H1 (cell line): Measurements from ENCODE around the gene P2RX1. TPM values are rescaled to one million over a fixed set of nuclear protein-coding genes. Genes with fewer than 3 reads are reported as not detected.

Experiments used
- CTCF ChIA-PET: fragments of 300-600 bp; sonication (Branson Sonifier 250); formaldehyde crosslinking; loops from one replicate; lab custom pipeline; 2021; ENCODE audit not compliant: partially characterized antibody; lab: Charles Lee
- POLR2A ChIA-PET: fragments of 300-600 bp; sonication (Branson Sonifier 250); formaldehyde crosslinking; loops from one replicate; lab custom pipeline; 2021; ENCODE audit warnings: inconsistent platforms; ENCODE audit not compliant: partially characterized antibody; lab: Charles Lee
- DNase-seq, 2 experiments: peaks; one replicate each; pipeline versions ENCODE4 v3.0.0 to v3.0.0-alpha.2; 2010 to 2022; ENCODE audit warnings: low spot score in 2 of 2, low read depth in 1 of 2, mixed read lengths in 1 of 2
- FAIRE-seq: peaks from 2 replicates; lab custom pipeline; 2011; peaks lifted over from hg19 to GRCh38; lab: Jason Lieb, UNC
- H2AFZ ChIP-seq: 2 replicates; pipeline ENCODE4 v1.8.1; 2012; ENCODE audit warnings: low read length, inconsistent platforms
- H2AK5ac ChIP-seq: 2 replicates; pipeline ENCODE4 v1.6.1; 2013; ENCODE audit warnings: low read depth, low read length
- H2BK120ac ChIP-seq: replicated peaks from 2 replicates; pipeline ENCODE3; 2013; ENCODE audit warnings: low read depth, low read length, inconsistent platforms
- H2BK12ac ChIP-seq: 2 replicates; pipeline ENCODE4 v1.6.1; 2013; ENCODE audit warnings: low read depth, low read length
- H2BK15ac ChIP-seq: 2 replicates; pipeline ENCODE4 v1.6.1; 2013; ENCODE audit warnings: low read length
- H2BK20ac ChIP-seq: 2 replicates; pipeline ENCODE4 v1.6.1; 2013; ENCODE audit warnings: low read length
- H2BK5ac ChIP-seq: 2 replicates; pipeline ENCODE4 v1.6.1; 2013; ENCODE audit warnings: low read depth, low read length
- H3K14ac ChIP-seq: 2 replicates; pipeline ENCODE4 v1.6.1; 2013; ENCODE audit warnings: inconsistent platforms; ENCODE audit not compliant: insufficient read length
- H3K18ac ChIP-seq: 2 replicates; pipeline ENCODE4 v1.6.1; 2013; ENCODE audit warnings: low read length; ENCODE audit errors: extremely low read depth
- H3K23ac ChIP-seq: 2 replicates; pipeline ENCODE4 v1.6.1; 2013; ENCODE audit warnings: inconsistent platforms; ENCODE audit not compliant: insufficient read length
- H3K23me2 ChIP-seq: 2 replicates; pipeline ENCODE4 v1.6.1; 2013; ENCODE audit warnings: low read depth, low read length
- H3K27ac ChIP-seq: 2 replicates; pipeline ENCODE4 v1.6.1; 2011; ENCODE audit warnings: low read depth, low read length, inconsistent platforms
- H3K27me3 ChIP-seq, 4 experiments: replicated peaks in 1 of 4; 1 replicate in 1 of 4; 2 replicates in 3 of 4; pipeline versions ENCODE4 v1.6.1 to v1.8.1; 2011 to 2013; ENCODE audit warnings: low read length in 3 of 4, mild to moderate bottlenecking in 3 of 4, inconsistent platforms in 2 of 4, mixed read lengths in 2 of 4, moderate library complexity in 1 of 4; ENCODE audit not compliant: control insufficient read depth in 3 of 4, insufficient read depth in 3 of 4; ENCODE audit errors: extremely low read depth in 1 of 4
- H3K36me3 ChIP-seq, 4 experiments: 2 replicates each; pipeline versions ENCODE4 v1.6.1 to v1.8.1; 2011 to 2013; ENCODE audit warnings: mild to moderate bottlenecking in 4 of 4, low read length in 3 of 4, moderate library complexity in 2 of 4, control low read depth in 1 of 4, inconsistent platforms in 1 of 4; ENCODE audit not compliant: insufficient read depth in 4 of 4, control insufficient read depth in 2 of 4
- H3K4ac ChIP-seq: replicated peaks from 2 replicates; pipeline ENCODE3; 2013; ENCODE audit warnings: low read length, low read depth, mixed read lengths, inconsistent platforms; ENCODE audit not compliant: insufficient read length
- H3K4me1 ChIP-seq, 4 experiments: replicated peaks in 1 of 4; 1 replicate in 1 of 4; 2 replicates in 3 of 4; pipeline versions ENCODE4 v1.6.1 to v1.8.1; 2011 to 2013; ENCODE audit warnings: low read length in 3 of 4, inconsistent platforms in 2 of 4, mixed read lengths in 1 of 4; ENCODE audit not compliant: insufficient read depth in 4 of 4, control insufficient read depth in 3 of 4
- H3K4me2 ChIP-seq, 2 experiments: 2 replicates each; pipeline versions ENCODE4 v1.6.1 to v1.8.1; 2011 to 2013; ENCODE audit warnings: low read depth in 2 of 2, low read length in 2 of 2, control low read depth in 1 of 2, inconsistent platforms in 1 of 2, mild to moderate bottlenecking in 1 of 2; ENCODE audit not compliant: insufficient read depth in 1 of 2
- H3K4me3 ChIP-seq, 4 experiments: fragments of 200-600, 300-600 bp in 1 of 4; sonication (generic), shearing (Covaris generic), sonication (Bioruptor Twin) in 1 of 4; 2 replicates each; pipeline versions ENCODE4 v1.5.1 to v1.8.1; 2011 to 2016; ENCODE audit warnings: low read length in 4 of 4, low read depth in 3 of 4, control low read depth in 2 of 4, inconsistent platforms in 2 of 4, mild to moderate bottlenecking in 2 of 4, mixed read lengths in 1 of 4, moderate library complexity in 1 of 4; ENCODE audit not compliant: insufficient read depth in 2 of 4; ENCODE audit errors: extremely low read depth in 1 of 4
- H3K56ac ChIP-seq: replicated peaks from 2 replicates; pipeline ENCODE3; 2013; ENCODE audit warnings: low read depth, mild to moderate bottlenecking, mixed read lengths, low read length, inconsistent platforms; ENCODE audit not compliant: insufficient read length
- H3K79me1 ChIP-seq: 2 replicates; pipeline ENCODE4 v1.6.1; 2013; ENCODE audit warnings: low read depth, low read length, control low read depth
- H3K79me2 ChIP-seq, 2 experiments: 2 replicates each; pipeline versions ENCODE4 v1.6.1 to v1.8.1; 2012 to 2013; ENCODE audit warnings: low read length in 2 of 2, mild to moderate bottlenecking in 2 of 2, inconsistent platforms in 1 of 2; ENCODE audit not compliant: insufficient read depth in 2 of 2, control insufficient read depth in 1 of 2
- H3K9ac ChIP-seq, 4 experiments: replicated peaks in 1 of 4; 1 replicate in 1 of 4; 2 replicates in 3 of 4; pipeline versions ENCODE4 v1.6.1 to v1.8.1; 2011 to 2013; ENCODE audit warnings: low read depth in 3 of 4, low read length in 3 of 4, control low read depth in 2 of 4, mild to moderate bottlenecking in 2 of 4, moderate library complexity in 2 of 4, inconsistent platforms in 1 of 4; ENCODE audit errors: extremely low read depth in 1 of 4
- H3K9me3 ChIP-seq, 2 experiments: 2 replicates each; pipeline versions ENCODE4 v1.6.1 to v1.8.1; 2012 to 2013; ENCODE audit warnings: mild to moderate bottlenecking in 2 of 2, moderate library complexity in 2 of 2, control low read depth in 1 of 2, inconsistent platforms in 1 of 2, low read depth in 1 of 2, low read length in 1 of 2, mixed read lengths in 1 of 2; ENCODE audit not compliant: insufficient read depth in 2 of 2
- H4K20me1 ChIP-seq, 2 experiments: replicated peaks in 1 of 2; 2 replicates each; pipeline versions ENCODE3 to v1.8.1; 2011 to 2013; ENCODE audit warnings: inconsistent platforms in 2 of 2, low read length in 2 of 2, mild to moderate bottlenecking in 1 of 2; ENCODE audit not compliant: insufficient read depth in 2 of 2, control insufficient read depth in 1 of 2
- H4K5ac ChIP-seq: 2 replicates; pipeline ENCODE4 v1.6.1; 2013; ENCODE audit warnings: low read length, low read depth, mixed read lengths, inconsistent platforms; ENCODE audit not compliant: insufficient read length
- H4K8ac ChIP-seq: 2 replicates; pipeline ENCODE4 v1.8.0; 2013; ENCODE audit warnings: mild to moderate bottlenecking, moderate library complexity, low read length, inconsistent platforms; ENCODE audit not compliant: insufficient read depth; ENCODE audit errors: extremely low read depth
- H4K91ac ChIP-seq: replicated peaks from 2 replicates; pipeline ENCODE3; 2013; ENCODE audit warnings: low read length, mixed read lengths, inconsistent platforms; ENCODE audit not compliant: insufficient read length
- FOSL1 ChIP-seq: IDR thresholded peaks from 2 replicates; pipeline ENCODE4 v1.6.1; 2011; ENCODE audit warnings: mild to moderate bottlenecking, low read depth, low read length, moderate library complexity; ENCODE audit not compliant: insufficient read depth
- SAP30 ChIP-seq: fragments of 300-600 bp; sonication (generic); IDR thresholded peaks from 2 replicates; pipeline ENCODE4 v1.7.1; 2012; ENCODE audit warnings: low read length, moderate library complexity, mild to moderate bottlenecking, inconsistent platforms; ENCODE audit not compliant: insufficient read depth, insufficient replicate concordance
- WGBS, 2 experiments: shearing (Covaris generic) in 1 of 2; methylation state at CpG; one replicate each; pipeline versions ENCODE4 v1.1.6 to v1.1.7; 2013 to 2015; ENCODE audit warnings: low lambda C conversion rate in 2 of 2, mixed read lengths in 2 of 2, inconsistent platforms in 1 of 2, low coverage in 1 of 2, missing lambda C conversion rate in 1 of 2; ENCODE audit not compliant: insufficient replicate concordance in 2 of 2, insufficient coverage in 1 of 2, insufficient read length in 1 of 2; ENCODE audit errors: extremely low coverage in 1 of 2, missing lambda C conversion rate in 1 of 2; 5-methylcytosine and 5-hydroxymethylcytosine counted together
- polyA plus RNA-seq, 7 experiments: library from polyadenylated mRNA; depleted of rRNA in 3 of 7; stranded (reverse) in 5 of 7; unstranded in 2 of 7; fragments of >200 nt in 5 of 7; fragments of 200-250 nt in 2 of 7; gene quantifications; 1 replicate in 5 of 7; 2 replicates in 1 of 7; 4 replicates in 1 of 7; pipeline versions ENCODE4 v1.2.1 to v1.2.3, GENCODE V29; 2011 to 2013; ENCODE audit warnings: missing spikeins in 2 of 7, mixed read lengths in 2 of 7
- total RNA-seq: library from RNA; stranded (reverse); fragmentation: NEBNext Ultra II Directional; extraction: Animal tissue kit (Norgen Biotek cat#: 25700); gene quantifications from 2 replicates; pipeline ENCODE4 v1.2.1, GENCODE V29; 2021
- TF ChIP-seq, protein P1 (sequence below): IDR thresholded peaks from 2 replicates; pipeline ENCODE4 v1.6.1; 2011; ENCODE audit warnings: low read length, improper control_type of control experiment

Gene P2RX1
- total and polyA plus RNA-seq, 2 of the 8 experiments (the other 6 are each of a cell fraction or from before 2014, with no cell fraction given) = 0.45 to 1.1 TPM

- H3K4me2 ChIP-seq = peak overlapping the region; percentile 77 to 90
- peaks cover 6 to 34% (median 24%) of the 10 kb centered on the region in 4 experiments for H3K4me1 ChIP-seq
- no peak overlapping the region; the same call in 1 of the 2 replicates for H2BK5ac ChIP-seq
- no peak overlapping the region; the same call in 1 of the 2 replicates for H2BK15ac ChIP-seq
- ChIA-PET CTCF (interaction anchor here (0.7 to 2.9 kb wide), 2 partner anchors 18 to 47 kb away, joined by 3 to 13 read pairs; partner anchors contain the start of gene NCBP3), POLR2A (interaction anchor here (0.6 to 1.2 kb wide), 3 partner anchors 27 to 221 kb away, joined by 3 read pairs; no protein-coding TSS in a partner anchor)
- H3K4me3 ChIP-seq = peak overlapping the region; percentile 52 to 82 (median 63)
- no peak overlapping the region for H3K14ac ChIP-seq
- peak overlapping the region; percentile 48 for H3K18ac ChIP-seq
- H3K27me3 ChIP-seq = peaks cover 0 to 6% (median 1%) of the 10 kb centered on the region in 4 experiments; a peak in 3 of 7 replicates
- no peak overlapping the region for H4K8ac ChIP-seq
- TF ChIP-seq, protein P1, sequence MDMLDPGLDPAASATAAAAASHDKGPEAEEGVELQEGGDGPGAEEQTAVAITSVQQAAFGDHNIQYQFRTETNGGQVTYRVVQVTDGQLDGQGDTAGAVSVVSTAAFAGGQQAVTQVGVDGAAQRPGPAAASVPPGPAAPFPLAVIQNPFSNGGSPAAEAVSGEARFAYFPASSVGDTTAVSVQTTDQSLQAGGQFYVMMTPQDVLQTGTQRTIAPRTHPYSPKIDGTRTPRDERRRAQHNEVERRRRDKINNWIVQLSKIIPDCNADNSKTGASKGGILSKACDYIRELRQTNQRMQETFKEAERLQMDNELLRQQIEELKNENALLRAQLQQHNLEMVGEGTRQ = no peak
- TF ChIP-seq FOSL1 (no peak), SAP30 (no peak)
- peak overlapping the region; percentile 62; the same call in 1 of the 2 replicates for H2BK20ac ChIP-seq
- no peak overlapping the region for H3K56ac ChIP-seq
- H3K79me2 ChIP-seq = no peaks in the 10 kb centered on the region; a peak in 1 of 4 replicates
- peaks cover 4% of the 10 kb centered on the region; the same call in 1 of the 2 replicates for H3K79me1 ChIP-seq
- H3K9ac ChIP-seq = peak overlapping the region in 2 of 4 experiments; percentile 42 to 52; a peak in 3 of 7 replicates
- H4K5ac ChIP-seq = no peak overlapping the region
- no peak overlapping the region for H4K91ac ChIP-seq
- H2AK5ac ChIP-seq = no peak overlapping the region
- H2BK12ac ChIP-seq = peak overlapping the region; percentile 95
- no peak overlapping the region for H3K23ac ChIP-seq
- H3K9me3 ChIP-seq = no peaks in the 10 kb centered on the region
- H2BK120ac ChIP-seq = no peak overlapping the region
- WGBS, 2 experiments = 9% methylated on average over 12 of the region's 12 CpGs; no CpG with 5 or more reads in 1 of the 2 experiments
- FAIRE-seq (no peak), DNase-seq (no peak)
- peaks cover 15% of the 10 kb centered on the region; the same call in 1 of the 2 replicates for H3K23me2 ChIP-seq
- peak overlapping the region; percentile 63 for H3K4ac ChIP-seq
- H4K20me1 ChIP-seq = peaks cover 3 to 8% of the 10 kb centered on the region in 2 experiments
- no peak overlapping the region for H2AFZ ChIP-seq
- H3K27ac ChIP-seq = no peak overlapping the region
- no peaks in the 10 kb centered on the region for H3K36me3 ChIP-seq
Observed at GRCh38 chr17:3891626-3892094, 24.6 kb downstream of the P2RX1 start.
